ENCODE data around the gene DGKB. TPM values are rescaled to one million over a fixed set of nuclear protein-coding genes. Genes with fewer than 3 reads are reported as not detected.

Gene DGKB
- polyA plus RNA-seq, 2 of the 4 experiments (the other 2 are of a cell fraction): 0.01 TPM; not detected in 1

- no peak for TF ChIP-seq NR3C1 (IDR thresholded peaks at IDR 0.05)
- no peak for TF ChIP-seq FOSB (CRISPR knock-in tag; IDR thresholded peaks at IDR 0.05)
- no peak for TF ChIP-seq TFCP2L1 (CRISPR knock-in tag; IDR thresholded peaks at IDR 0.05)
- TF ChIP-seq, protein P1, sequence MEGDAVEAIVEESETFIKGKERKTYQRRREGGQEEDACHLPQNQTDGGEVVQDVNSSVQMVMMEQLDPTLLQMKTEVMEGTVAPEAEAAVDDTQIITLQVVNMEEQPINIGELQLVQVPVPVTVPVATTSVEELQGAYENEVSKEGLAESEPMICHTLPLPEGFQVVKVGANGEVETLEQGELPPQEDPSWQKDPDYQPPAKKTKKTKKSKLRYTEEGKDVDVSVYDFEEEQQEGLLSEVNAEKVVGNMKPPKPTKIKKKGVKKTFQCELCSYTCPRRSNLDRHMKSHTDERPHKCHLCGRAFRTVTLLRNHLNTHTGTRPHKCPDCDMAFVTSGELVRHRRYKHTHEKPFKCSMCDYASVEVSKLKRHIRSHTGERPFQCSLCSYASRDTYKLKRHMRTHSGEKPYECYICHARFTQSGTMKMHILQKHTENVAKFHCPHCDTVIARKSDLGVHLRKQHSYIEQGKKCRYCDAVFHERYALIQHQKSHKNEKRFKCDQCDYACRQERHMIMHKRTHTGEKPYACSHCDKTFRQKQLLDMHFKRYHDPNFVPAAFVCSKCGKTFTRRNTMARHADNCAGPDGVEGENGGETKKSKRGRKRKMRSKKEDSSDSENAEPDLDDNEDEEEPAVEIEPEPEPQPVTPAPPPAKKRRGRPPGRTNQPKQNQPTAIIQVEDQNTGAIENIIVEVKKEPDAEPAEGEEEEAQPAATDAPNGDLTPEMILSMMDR (IDR thresholded peaks at IDR 0.05): no peak
- TF ChIP-seq HEYL (CRISPR knock-in tag; IDR thresholded peaks at IDR 0.05): no peak
- no peak for TF ChIP-seq RCOR1 (IDR thresholded peaks at IDR 0.05; ENCODE audit: low read depth, low read length)
Measured at GRCh38 chr7:14739168-14739840, 163.2 kb downstream of the DGKB start (continued).

DNA sequence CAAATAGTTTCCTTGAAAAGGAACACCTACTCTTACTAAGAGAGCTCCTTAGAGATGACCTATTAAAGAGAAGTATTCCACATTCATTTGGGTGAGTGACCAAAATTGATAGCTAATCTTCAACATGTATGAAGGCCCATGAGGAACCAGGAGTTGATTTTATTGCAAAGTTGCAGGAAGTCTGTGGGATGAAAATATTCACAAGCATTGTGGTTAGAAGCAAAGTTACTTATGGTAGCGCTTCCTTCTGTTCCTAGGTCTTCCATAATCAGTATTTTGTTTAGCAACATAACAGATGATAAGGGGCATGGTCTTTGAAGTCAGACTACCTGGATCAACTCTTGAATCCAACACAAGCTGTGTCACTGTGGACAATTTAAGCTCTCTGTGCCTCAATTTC, 164.5 kb downstream of the DGKB start:
- FAIRE-seq (no peak), DNase-seq (ENCODE audit: low read depth in 1 of 2, low spot score in 1 of 2) (no peak), ATAC-seq (no peak)
- ChIA-PET POLR2A (no interaction called here), CTCF (interaction anchor here (0.7 kb wide), 1 partner anchor 278 kb away, joined by 3 read pairs; no protein-coding TSS in a partner anchor)
- no peak overlapping the region for H3K4me3 ChIP-seq
- WGBS (ENCODE audit: missing lambda C conversion rate): 0% methylated on average over 1 of the region's 1 CpG
- H3K4me1 ChIP-seq: no peaks in the 10 kb centered on the region
- no peak for TF ChIP-seq KDM5A (IDR thresholded peaks at IDR 0.05)
- no peak for TF ChIP-seq HOXB13 (CRISPR knock-in tag; IDR thresholded peaks at IDR 0.05; ENCODE audit: low read depth)
- no peak for TF ChIP-seq CBX8 (IDR thresholded peaks at IDR 0.05)
- no peak overlapping the region for H3K4me2 ChIP-seq
- H3K27ac ChIP-seq: no peak overlapping the region
- no peaks in the 10 kb centered on the region for H3K9me3 ChIP-seq

DNA sequence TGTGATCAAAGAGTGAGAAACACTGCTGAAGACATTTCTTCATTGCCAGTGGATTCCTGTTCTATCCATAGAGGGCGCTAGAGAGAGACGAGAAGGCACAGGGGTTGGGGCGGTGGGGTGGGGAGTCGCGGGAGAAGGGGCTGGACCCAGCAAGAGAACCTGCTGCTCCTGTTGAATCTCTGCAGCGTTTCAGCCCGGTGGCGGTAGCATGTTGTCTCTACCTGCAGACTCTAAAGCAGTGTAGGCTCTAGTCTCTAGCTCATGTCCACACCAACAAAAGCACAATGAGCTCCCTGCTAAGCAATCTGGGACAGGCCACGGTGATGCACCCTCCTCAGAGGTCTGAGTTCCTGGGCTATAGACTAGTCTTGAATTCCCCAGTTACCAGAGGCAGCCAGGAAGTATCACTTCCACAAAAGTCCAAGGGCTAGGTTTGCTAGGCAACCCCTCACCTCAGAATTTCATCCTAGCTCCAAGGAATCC, 167.7 kb downstream of the DGKB start:
- CTCF ChIA-PET: no interaction called here
- FAIRE-seq: no peak

GRCh38 chr7:14720785-14721184, 181.8 kb downstream of the DGKB start:
- DNase-seq (ENCODE audit: low read depth in 1 of 2, low spot score in 1 of 2): no peak
- no peak for FAIRE-seq
- 21% methylated on average over 3 of the region's 3 CpGs for WGBS (ENCODE audit: missing lambda C conversion rate)
- TF ChIP-seq PHF8 (IDR thresholded peaks at IDR 0.05; ENCODE audit: borderline replicate concordance, low read depth) (no peak), RCOR1 (IDR thresholded peaks at IDR 0.05; ENCODE audit: low read depth, low read length) (no peak), RFX5 (IDR thresholded peaks at IDR 0.05) (no peak), GATA3 (IDR thresholded peaks at IDR 0.05; ENCODE audit: borderline replicate concordance) (no peak), EP300 (IDR thresholded peaks at IDR 0.05) (no peak), USF2 (IDR thresholded peaks at IDR 0.05) (no peak), JUNB (IDR thresholded peaks at IDR 0.05) (no peak), MAFK (IDR thresholded peaks at IDR 0.05; ENCODE audit: partially characterized antibody) (no peak), ZSCAN20 (CRISPR knock-in tag; IDR thresholded peaks at IDR 0.05) (no peak), TFCP2L1 (CRISPR knock-in tag; IDR thresholded peaks at IDR 0.05) (no peak), ZFP36 (IDR thresholded peaks at IDR 0.05; ENCODE audit: borderline replicate concordance, partially characterized antibody) (no peak), POLR2A (IDR thresholded peaks at IDR 0.05; ENCODE audit: low read length) (no peak), HOXB5 (CRISPR knock-in tag; IDR thresholded peaks at IDR 0.05) (no peak), CBX8 (IDR thresholded peaks at IDR 0.05) (no peak), MYC (IDR thresholded peaks at IDR 0.05; ENCODE audit: borderline replicate concordance, low read length) (no peak)
- TF ChIP-seq, protein P1 (IDR thresholded peaks at IDR 0.05): no peak

More for the DNA sequence above, 167.7 kb downstream of the DGKB start:
- TF ChIP-seq, protein P2, sequence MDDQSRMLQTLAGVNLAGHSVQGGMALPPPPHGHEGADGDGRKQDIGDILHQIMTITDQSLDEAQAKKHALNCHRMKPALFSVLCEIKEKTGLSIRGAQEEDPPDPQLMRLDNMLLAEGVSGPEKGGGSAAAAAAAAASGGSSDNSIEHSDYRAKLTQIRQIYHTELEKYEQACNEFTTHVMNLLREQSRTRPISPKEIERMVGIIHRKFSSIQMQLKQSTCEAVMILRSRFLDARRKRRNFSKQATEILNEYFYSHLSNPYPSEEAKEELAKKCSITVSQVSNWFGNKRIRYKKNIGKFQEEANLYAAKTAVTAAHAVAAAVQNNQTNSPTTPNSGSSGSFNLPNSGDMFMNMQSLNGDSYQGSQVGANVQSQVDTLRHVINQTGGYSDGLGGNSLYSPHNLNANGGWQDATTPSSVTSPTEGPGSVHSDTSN (IDR thresholded peaks at IDR 0.05): no peak
- no peak for TF ChIP-seq SREBF2 (IDR thresholded peaks at IDR 0.05)
- no peak for TF ChIP-seq ESRRA (IDR thresholded peaks at IDR 0.05; ENCODE audit: borderline replicate concordance, low read length)
- TF ChIP-seq HOXB13 (CRISPR knock-in tag; IDR thresholded peaks at IDR 0.05; ENCODE audit: low read depth): no peak
- no peak for TF ChIP-seq USF2 (IDR thresholded peaks at IDR 0.05)
- no peak for TF ChIP-seq HOXB5 (CRISPR knock-in tag; IDR thresholded peaks at IDR 0.05)
- DNase-seq (ENCODE audit: low read depth in 1 of 2, low spot score in 1 of 2) (no peak), ATAC-seq (no peak; a peak in 1 of 6 replicates)
- no peak overlapping the region for H3K4me2 ChIP-seq
- 40% methylated on average over 8 of the region's 9 CpGs for WGBS (ENCODE audit: missing lambda C conversion rate)
- no peak overlapping the region for H3K27ac ChIP-seq
- POLR2A ChIA-PET: no interaction called here
- H3K4me3 ChIP-seq: no peak overlapping the region
- H3K4me1 ChIP-seq: no peaks in the 10 kb centered on the region
- H3K9me3 ChIP-seq: no peaks in the 10 kb centered on the region

More at GRCh38 chr7:14720785-14721184, 181.8 kb downstream of the DGKB start:
- Histone ChIP-seq H3K9me3 (no peaks in the 10 kb centered on the region), H3K4me1 (no peaks in the 10 kb centered on the region), H3K4me3 (no peak overlapping the region), H3K27ac (no peak overlapping the region), H3K4me2 (no peak overlapping the region)
- CTCF ChIA-PET: interaction anchor here (1.2 to 2.5 kb wide), 2 partner anchors 29 to 295 kb away, joined by 4 to 8 read pairs; no protein-coding TSS in a partner anchor
- ATAC-seq: no peak
- POLR2A ChIA-PET: interaction anchor here (0.6 kb wide), 1 partner anchor 888 kb away, joined by 6 read pairs; no protein-coding TSS in a partner anchor

Measured in A549 (cell line).